HepG2 (cell line): ENCODE measurements around the gene SNAPC4. TPM values are rescaled to one million over a fixed set of nuclear protein-coding genes. Genes with fewer than 3 reads are reported as not detected.

Experiments
- LCORL ChIP-seq, 2 experiments: fragments of 450-650 bp in 1 of 2; sonication (generic) in 1 of 2; formaldehyde crosslinking in 1 of 2; IDR thresholded peaks; 2 replicates each; pipeline versions ENCODE4 v1.5.0 to v1.6.1; 2017 to 2020; ENCODE audit warnings: antibody characterized with exemption in 1 of 2, missing genetic modification reagents in 1 of 2
- ZBTB21 ChIP-seq: sonication (generic); formaldehyde crosslinking; IDR thresholded peaks from 2 replicates; pipeline ENCODE4 v1.4.0; 2020; ENCODE audit warnings: missing genetic modification reagents
- ZNF468 ChIP-seq: sonication (generic); formaldehyde crosslinking; IDR thresholded peaks from 2 replicates; pipeline ENCODE4 v1.8.0; 2022; ENCODE audit warnings: mild to moderate bottlenecking, moderate library complexity, missing genetic modification reagents
- ZNF780A ChIP-seq: sonication (generic); formaldehyde crosslinking; IDR thresholded peaks from 2 replicates; pipeline ENCODE4 v1.8.0; 2022; ENCODE audit warnings: mild to moderate bottlenecking, missing genetic modification reagents, moderate library complexity
- polyA plus RNA-seq, 8 experiments: library from polyadenylated mRNA; depleted of rRNA in 3 of 8; stranded (reverse) in 7 of 8; unstranded in 1 of 8; fragments of >200 nt; fragmentation: Illumina TruSeq in 4 of 8; extraction: Trizol in 4 of 8; gene quantifications; 2 replicates each; pipeline versions ENCODE4 v1.2.1 to v1.2.3, GENCODE V29; 2011 to 2016; ENCODE audit warnings: low read depth in 4 of 8, missing spikeins in 1 of 8, mixed read lengths in 1 of 8; ENCODE audit not compliant: insufficient read depth in 1 of 8
- total RNA-seq, 5 experiments: library from RNA; depleted of rRNA; stranded (reverse); fragments of >200 nt; fragmentation: Illumina TruSeq; extraction: Trizol; gene quantifications; 2 replicates each; pipeline ENCODE4 v1.2.3, GENCODE V29; 2016; ENCODE audit warnings: low read depth in 1 of 5
- TF ChIP-seq, protein P1 (sequence below): sonication (generic); formaldehyde crosslinking; IDR thresholded peaks from 2 replicates; pipeline ENCODE4 v1.8.0; 2022; ENCODE audit warnings: mild to moderate bottlenecking, missing genetic modification reagents, borderline replicate concordance
- TF ChIP-seq, protein P2 (sequence below): sonication (generic); formaldehyde crosslinking; IDR thresholded peaks from 2 replicates; pipeline ENCODE4 v1.8.1; 2023; ENCODE audit warnings: mild to moderate bottlenecking, missing genetic modification reagents
- TF ChIP-seq, protein P3 (sequence below): sonication (generic); formaldehyde crosslinking; IDR thresholded peaks from 2 replicates; pipeline ENCODE4 v1.4.0; 2020; ENCODE audit warnings: low read depth, missing genetic modification reagents

SNAPC4 gene
- total and polyA plus RNA-seq, 2 of the 13 experiments (the other 11 are each of a cell fraction or from before 2014, with no cell fraction given), result 2.0 to 6.0 TPM

DNA sequence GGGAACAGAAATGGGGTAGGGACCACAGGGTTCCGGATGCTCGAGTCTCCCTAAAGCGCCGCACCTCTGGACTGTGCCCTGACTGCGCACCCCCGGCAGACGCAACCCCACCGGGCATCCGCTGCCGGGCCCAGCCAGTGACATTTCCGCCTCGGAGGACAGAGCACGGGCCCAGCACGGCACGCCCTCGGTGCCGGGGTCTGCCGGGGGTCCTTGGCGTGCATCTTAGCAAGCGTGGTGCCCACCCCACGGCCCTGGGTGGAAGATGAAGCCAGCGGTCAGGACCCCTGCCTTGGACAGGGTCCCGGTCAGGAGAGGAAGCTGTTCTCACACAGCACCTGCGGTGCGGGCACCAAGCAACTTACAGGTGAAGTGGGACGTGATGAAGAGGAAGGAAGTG lies 32.6 kb upstream of the SNAPC4 start (continued):
- TF ChIP-seq, protein P1, sequence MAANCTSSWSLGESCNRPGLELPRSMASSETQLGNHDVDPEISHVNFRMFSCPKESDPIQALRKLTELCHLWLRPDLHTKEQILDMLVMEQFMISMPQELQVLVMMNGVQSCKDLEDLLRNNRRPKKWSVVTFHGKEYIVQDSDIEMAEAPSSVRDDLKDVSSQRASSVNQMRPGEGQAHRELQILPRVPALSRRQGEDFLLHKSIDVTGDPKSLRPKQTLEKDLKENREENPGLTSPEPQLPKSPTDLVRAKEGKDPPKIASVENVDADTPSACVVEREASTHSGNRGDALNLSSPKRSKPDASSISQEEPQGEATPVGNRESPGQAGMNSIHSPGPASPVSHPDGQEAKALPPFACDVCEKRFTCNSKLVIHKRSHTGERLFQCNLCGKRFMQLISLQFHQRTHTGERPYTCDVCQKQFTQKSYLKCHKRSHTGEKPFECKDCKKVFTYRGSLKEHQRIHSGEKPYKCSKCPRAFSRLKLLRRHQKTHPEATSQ (CRISPR knock-in tag), result no peak
- TF ChIP-seq ZNF468 (no peak), ZBTB21 (no peak), LCORL (IDR thresholded peaks at IDR 0.05) (no peak), LCORL (CRISPR knock-in tag; IDR thresholded peaks at IDR 0.05) (no peak), ZNF780A (CRISPR knock-in tag) (no peak)
- TF ChIP-seq, protein P2, sequence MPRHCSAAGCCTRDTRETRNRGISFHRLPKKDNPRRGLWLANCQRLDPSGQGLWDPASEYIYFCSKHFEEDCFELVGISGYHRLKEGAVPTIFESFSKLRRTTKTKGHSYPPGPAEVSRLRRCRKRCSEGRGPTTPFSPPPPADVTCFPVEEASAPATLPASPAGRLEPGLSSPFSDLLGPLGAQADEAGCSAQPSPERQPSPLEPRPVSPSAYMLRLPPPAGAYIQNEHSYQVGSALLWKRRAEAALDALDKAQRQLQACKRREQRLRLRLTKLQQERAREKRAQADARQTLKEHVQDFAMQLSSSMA (CRISPR knock-in tag), result no peak
- TF ChIP-seq, protein P3, sequence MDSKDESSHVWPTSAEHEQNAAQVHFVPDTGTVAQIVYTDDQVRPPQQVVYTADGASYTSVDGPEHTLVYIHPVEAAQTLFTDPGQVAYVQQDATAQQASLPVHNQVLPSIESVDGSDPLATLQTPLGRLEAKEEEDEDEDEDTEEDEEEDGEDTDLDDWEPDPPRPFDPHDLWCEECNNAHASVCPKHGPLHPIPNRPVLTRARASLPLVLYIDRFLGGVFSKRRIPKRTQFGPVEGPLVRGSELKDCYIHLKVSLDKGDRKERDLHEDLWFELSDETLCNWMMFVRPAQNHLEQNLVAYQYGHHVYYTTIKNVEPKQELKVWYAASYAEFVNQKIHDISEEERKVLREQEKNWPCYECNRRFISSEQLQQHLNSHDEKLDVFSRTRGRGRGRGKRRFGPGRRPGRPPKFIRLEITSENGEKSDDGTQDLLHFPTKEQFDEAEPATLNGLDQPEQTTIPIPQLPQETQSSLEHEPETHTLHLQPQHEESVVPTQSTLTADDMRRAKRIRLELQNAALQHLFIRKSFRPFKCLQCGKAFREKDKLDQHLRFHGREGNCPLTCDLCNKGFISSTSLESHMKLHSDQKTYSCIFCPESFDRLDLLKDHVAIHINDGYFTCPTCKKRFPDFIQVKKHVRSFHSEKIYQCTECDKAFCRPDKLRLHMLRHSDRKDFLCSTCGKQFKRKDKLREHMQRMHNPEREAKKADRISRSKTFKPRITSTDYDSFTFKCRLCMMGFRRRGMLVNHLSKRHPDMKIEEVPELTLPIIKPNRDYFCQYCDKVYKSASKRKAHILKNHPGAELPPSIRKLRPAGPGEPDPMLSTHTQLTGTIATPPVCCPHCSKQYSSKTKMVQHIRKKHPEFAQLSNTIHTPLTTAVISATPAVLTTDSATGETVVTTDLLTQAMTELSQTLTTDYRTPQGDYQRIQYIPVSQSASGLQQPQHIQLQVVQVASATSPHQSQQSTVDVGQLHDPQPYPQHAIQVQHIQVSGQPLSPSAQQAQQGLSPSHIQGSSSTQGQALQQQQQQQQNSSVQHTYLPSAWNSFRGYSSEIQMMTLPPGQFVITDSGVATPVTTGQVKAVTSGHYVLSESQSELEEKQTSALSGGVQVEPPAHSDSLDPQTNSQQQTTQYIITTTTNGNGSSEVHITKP (CRISPR knock-in tag), result no peak
